Suprapubic skin (tissue), 4 donors: ENCODE results near the gene HECW1. TPM values are rescaled to one million over a fixed set of nuclear protein-coding genes. Genes with fewer than 3 reads are reported as not detected.

Experiments used
- DNase-seq, 2 donors: peaks; one replicate each; pipeline ENCODE4 v3.0.0-alpha.2; 2019; ENCODE audit warnings: low spot score in 2 of 2
- H3K27ac ChIP-seq: fragments of 200-600 bp; sonication (generic); one replicate; pipeline ENCODE4 v1.5.1; 2019
- H3K27me3 ChIP-seq: fragments of 200-600 bp; sonication (generic); one replicate; pipeline ENCODE4 v1.5.1; 2019
- H3K36me3 ChIP-seq: fragments of 200-600 bp; sonication (generic); one replicate; pipeline ENCODE4 v1.5.1; 2019
- H3K4me1 ChIP-seq: fragments of 200-600 bp; sonication (generic); one replicate; pipeline ENCODE4 v1.5.1; 2019
- H3K4me3 ChIP-seq: fragments of 200-600 bp; sonication (generic); one replicate; pipeline ENCODE4 v1.5.1; 2019; ENCODE audit warnings: mild to moderate bottlenecking
- H3K9me3 ChIP-seq: fragments of 200-600 bp; sonication (generic); one replicate; pipeline ENCODE4 v1.5.1; 2019
- CTCF ChIP-seq, 2 donors: fragments of 200-600 bp in 1 of 2; fragments of 450-650 bp in 1 of 2; sonication (generic) in 1 of 2; IDR thresholded peaks; one replicate each; pipeline ENCODE4 v1.5.1; 2016 to 2019; ENCODE audit warnings: antibody characterized with exemption in 2 of 2, mild to moderate bottlenecking in 1 of 2, moderate library complexity in 1 of 2
- EP300 ChIP-seq: sonication (generic); formaldehyde crosslinking; IDR thresholded peaks from one replicate; pipeline ENCODE4 v1.6.1; 2017; ENCODE audit warnings: antibody characterized with exemption
- POLR2A ChIP-seq, 2 donors: fragments of 450-650 bp; IDR thresholded peaks; one replicate each; pipeline ENCODE4 v1.6.1; 2017; ENCODE audit warnings: antibody characterized with exemption in 2 of 2, mild to moderate bottlenecking in 2 of 2, moderate library complexity in 2 of 2
- POLR2AphosphoS5 ChIP-seq, 3 donors: sonication (generic); formaldehyde crosslinking; IDR thresholded peaks; one replicate each; pipeline ENCODE4 v1.6.1; 2017; ENCODE audit warnings: antibody characterized with exemption in 3 of 3
- WGBS: methylation state at CpG from one replicate; pipeline ENCODE4 v1.1.5; 2018; 5-methylcytosine and 5-hydroxymethylcytosine counted together
- total RNA-seq, 4 donors: library from RNA; depleted of rRNA; stranded (reverse); fragments of >200 nt; gene quantifications; one replicate each; pipeline ENCODE4 v1.1.0, GENCODE V29; 2016

HECW1 gene
- total RNA-seq, 4 donors from 2014 or later = 0.17 to 0.73 (median 0.32) TPM; not detected in 1

DNA sequence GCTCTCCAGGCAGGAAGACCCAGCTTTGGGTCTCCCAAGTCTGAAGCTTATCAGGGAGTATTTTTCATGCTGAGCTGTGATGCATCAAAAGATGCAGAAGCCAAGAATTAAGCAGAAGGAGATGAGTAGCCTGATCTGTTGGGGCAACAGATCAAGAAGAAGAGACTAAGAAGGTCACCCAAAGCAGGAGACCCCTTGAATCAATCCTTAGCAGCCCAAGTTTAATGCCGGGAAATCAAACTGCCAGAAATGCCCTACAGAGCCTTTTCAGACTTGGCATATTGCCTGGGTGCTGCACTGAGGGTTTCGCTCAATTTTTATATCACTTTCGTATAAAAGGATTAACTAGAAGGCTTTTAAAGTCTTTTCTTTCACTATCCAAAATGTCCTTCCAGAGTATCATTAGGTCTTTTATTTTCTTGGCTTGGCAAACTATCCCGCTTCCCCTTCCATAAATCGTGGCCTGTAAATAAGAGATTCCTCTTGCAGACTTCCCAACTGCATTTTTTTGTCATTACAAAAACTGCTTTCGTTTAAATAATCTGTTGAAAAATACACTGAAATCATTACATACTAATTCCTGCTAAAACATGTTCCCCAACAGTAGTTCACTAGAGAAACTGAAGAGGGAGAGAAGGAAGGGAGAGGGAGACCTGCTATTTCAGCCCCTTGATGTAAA lies 421.5 kb downstream of the HECW1 start:
- H3K4me3 ChIP-seq = no peak overlapping the region
- WGBS = 47% methylated on average over 6 of the region's 6 CpGs
- H3K9me3 ChIP-seq = no peaks in the 10 kb centered on the region
- H3K27me3 ChIP-seq = no peaks in the 10 kb centered on the region
- no peaks in the 10 kb centered on the region for H3K36me3 ChIP-seq
- peaks cover 31% of the 10 kb centered on the region for H3K4me1 ChIP-seq
- peak overlapping the region; percentile 54 for H3K27ac ChIP-seq
- TF ChIP-seq POLR2A (IDR thresholded peaks at IDR 0.05) (no peak), POLR2AphosphoS5 (IDR thresholded peaks at IDR 0.05) (no peak), CTCF (IDR thresholded peaks at IDR 0.05) (no peak), EP300 (no peak)
- DNase-seq = no peak

DNA sequence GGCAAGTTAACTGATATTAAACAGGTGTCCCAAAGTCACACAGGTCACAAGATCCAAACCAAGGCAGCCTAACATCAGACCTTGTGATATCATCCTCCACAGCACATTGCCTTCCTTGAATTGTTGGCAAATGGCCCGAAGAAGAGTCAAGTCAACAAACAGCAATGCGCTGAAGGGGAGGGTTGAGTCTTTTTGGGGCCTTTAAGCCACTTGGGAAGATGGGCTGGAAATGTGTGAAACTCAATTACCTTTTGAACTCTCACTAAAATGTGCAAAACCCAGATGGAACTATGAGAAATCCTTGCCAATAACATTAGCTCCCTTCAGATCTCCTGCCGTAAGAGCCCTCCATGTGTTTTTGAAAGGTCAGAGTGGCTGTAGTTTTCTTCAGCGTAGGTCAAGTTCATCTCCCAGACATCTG lies 422.6 kb downstream of the HECW1 start:
- 83% methylated on average over 4 of the region's 4 CpGs for WGBS
- no peak for TF ChIP-seq POLR2A (IDR thresholded peaks at IDR 0.05)
- TF ChIP-seq CTCF (IDR thresholded peaks at IDR 0.05) = no peak

DNA sequence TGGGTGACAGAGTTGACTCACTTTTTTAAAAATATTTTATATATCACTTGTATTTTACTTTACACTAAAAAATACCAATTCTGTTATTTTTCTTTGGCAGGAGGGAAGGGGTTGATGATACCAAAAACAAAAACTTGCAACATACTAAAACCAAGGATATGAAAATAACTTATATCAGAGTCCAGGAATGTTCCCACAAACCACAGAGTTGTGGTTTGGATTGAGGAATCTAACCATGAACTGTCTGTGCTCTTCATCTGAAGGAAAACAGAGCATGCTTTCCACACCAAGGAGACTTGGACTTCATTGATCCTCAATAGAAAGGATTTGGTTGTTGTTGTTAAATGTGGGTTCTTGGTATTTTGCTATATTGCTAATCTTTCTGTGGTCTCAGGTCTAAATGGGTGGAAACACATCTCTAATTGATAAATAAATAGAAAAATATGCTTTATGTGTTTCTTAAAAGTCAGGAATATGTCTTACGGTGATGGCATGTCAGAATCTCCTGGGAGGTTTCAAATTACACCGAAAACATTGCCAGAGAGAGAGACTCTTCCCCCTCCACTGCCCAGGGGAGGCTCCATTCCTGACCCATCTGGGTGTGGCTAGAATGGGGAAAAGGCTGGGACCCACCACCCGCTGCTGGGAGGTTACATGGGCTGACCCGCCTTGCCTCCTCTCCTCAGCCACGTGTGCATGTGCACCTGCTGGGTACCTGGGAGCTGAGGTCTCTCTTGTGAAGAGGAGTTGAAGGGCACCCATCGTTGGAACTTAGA lies 423.6 kb downstream of the HECW1 start:
- H3K9me3 ChIP-seq = no peaks in the 10 kb centered on the region
- no peaks in the 10 kb centered on the region for H3K36me3 ChIP-seq
- H3K4me1 ChIP-seq = peaks cover 31% of the 10 kb centered on the region
- no peaks in the 10 kb centered on the region for H3K27me3 ChIP-seq
- peak overlapping the region; percentile 45 for H3K27ac ChIP-seq
- whole genome bisulfite sequencing = 53% methylated on average over 6 of the region's 6 CpGs
- no peak for TF ChIP-seq POLR2A (IDR thresholded peaks at IDR 0.05)
- TF ChIP-seq EP300 = no peak
- TF ChIP-seq POLR2AphosphoS5 (IDR thresholded peaks at IDR 0.05) = no peak
- no peak overlapping the region for H3K4me3 ChIP-seq
- no peak for DNase-seq

More for the DNA sequence above, 422.6 kb downstream of the HECW1 start:
- Histone ChIP-seq H3K9me3 (no peaks in the 10 kb centered on the region), H3K4me1 (peaks cover 31% of the 10 kb centered on the region), H3K27me3 (no peaks in the 10 kb centered on the region), H3K36me3 (no peaks in the 10 kb centered on the region), H3K27ac (peak overlapping the region; percentile 45), H3K4me3 (no peak overlapping the region)
- no peak for DNase-seq

DNA sequence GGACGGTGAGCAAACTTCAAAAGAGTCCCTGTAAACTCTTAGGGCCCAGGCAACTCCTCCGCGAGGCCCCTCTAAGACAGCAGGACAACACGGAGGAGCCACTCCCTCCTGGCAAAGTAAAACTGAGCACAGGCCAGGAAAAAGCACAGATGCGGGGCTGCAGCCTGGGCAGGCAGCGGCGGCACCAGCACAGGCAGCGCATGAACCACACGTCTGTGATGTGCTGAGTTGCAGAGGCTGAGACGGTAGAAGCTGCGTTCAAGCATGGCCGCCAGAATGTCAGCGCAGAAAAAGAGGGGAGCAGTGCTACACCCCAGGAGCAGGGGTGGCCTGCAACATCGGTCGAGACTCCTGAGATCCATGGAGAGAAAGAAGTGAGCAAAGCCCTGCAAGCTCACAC lies 424.3 kb downstream of the HECW1 start:
- Histone ChIP-seq H3K27me3 (no peaks in the 10 kb centered on the region), H3K4me1 (peaks cover 31% of the 10 kb centered on the region), H3K27ac (peak overlapping the region; percentile 25), H3K4me3 (no peak overlapping the region), H3K36me3 (no peaks in the 10 kb centered on the region), H3K9me3 (no peaks in the 10 kb centered on the region)
- WGBS = 70% methylated on average over 12 of the region's 15 CpGs
- TF ChIP-seq POLR2AphosphoS5 (IDR thresholded peaks at IDR 0.05) (no peak), CTCF (IDR thresholded peaks at IDR 0.05) (no peak), EP300 (no peak), POLR2A (IDR thresholded peaks at IDR 0.05) (no peak)
- DNase-seq = no peak

DNA sequence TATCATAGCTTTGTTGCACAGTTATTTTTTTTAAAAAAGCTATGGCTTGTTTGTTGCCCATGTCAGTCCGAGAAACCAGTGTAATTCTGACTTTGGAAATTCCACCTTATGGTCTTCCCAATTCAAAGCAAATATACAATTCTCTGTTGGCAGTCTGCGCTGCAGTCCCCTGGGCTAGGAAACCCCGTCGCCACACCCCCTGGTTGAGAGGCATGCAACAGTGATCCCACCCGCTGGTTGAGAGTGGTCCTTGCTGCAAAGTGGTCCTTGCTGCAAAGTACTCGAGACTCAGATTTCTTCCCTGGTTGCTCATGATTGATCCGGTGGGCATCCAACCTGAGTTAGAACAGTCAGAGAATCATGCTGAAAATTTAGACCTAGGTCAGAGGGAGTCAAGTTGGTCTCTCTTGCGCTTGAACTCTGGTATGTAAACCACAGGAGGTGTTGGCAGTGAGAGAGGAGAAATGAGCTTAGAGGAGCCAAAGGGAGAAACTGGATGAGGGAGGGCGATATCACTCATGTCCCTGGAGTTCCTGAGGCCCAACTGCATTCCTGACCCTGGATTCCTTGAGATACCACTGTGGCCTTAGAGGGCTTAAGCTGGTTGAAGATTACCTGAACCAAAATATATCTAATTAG lies 425.4 kb downstream of the HECW1 start:
- no peaks in the 10 kb centered on the region for H3K9me3 ChIP-seq
- no peaks in the 10 kb centered on the region for H3K27me3 ChIP-seq
- H3K4me3 ChIP-seq = no peak overlapping the region
- DNase-seq = no peak
- no peak for TF ChIP-seq CTCF (IDR thresholded peaks at IDR 0.05)
- no peak for TF ChIP-seq EP300
- TF ChIP-seq POLR2AphosphoS5 (IDR thresholded peaks at IDR 0.05) = no peak
- TF ChIP-seq POLR2A (IDR thresholded peaks at IDR 0.05) = no peak
- no peak overlapping the region for H3K27ac ChIP-seq
- 93% methylated on average over 9 of the region's 9 CpGs for WGBS
- peaks cover 31% of the 10 kb centered on the region for H3K4me1 ChIP-seq
- H3K36me3 ChIP-seq = no peaks in the 10 kb centered on the region
